ENCODE results near the gene ZSWIM4.
A peak's percentile ranks its signal among the peaks of the same experiment; 100 is the strongest.
"Not testable (repeated sequence)": the region's sequence is repeated elsewhere in the genome, so short reads cannot be mapped to it uniquely, and the experiment has no call there.

Gene ZSWIM4

GRCh38 chr19:13850910-13851733 is 55.9 kb downstream of the ZSWIM4 start:
- peak; percentile 58 to 86 for DNase-seq

- not testable (repeated sequence) for DNase-seq
Measured at GRCh38 chr19:13851734-13852114, 56.5 kb downstream of the ZSWIM4 start.

DNA sequence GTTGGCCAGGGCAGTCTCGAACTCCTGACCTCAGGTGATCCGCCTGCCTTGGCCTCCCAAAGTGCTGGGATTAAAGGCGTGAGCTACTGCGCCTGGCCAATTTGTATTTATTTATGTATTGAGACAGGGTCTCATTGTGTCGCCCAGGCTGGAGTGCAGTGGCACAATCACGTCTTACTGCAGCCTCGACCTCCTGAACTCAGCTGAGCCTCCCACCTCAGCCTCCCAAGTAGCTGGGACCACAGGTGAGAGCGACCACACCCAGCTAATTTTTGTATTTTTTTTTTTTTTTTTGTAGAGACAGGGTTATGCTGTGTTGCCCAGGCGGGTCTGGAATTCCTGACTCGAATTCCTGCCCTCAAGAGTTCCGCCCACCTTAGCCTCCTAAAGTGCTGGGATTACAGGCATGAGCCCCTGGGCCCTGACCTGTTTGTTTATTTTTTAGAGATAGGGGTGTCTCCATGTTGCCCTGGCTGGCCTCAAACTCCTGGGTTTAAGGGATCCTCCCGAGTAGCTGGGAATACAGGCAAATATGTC is 57.0 kb downstream of the ZSWIM4 start:
- not testable (repeated sequence) for DNase-seq

- DNase-seq: no peak
Measured at GRCh38 chr19:13856497-13856896, 61.3 kb downstream of the ZSWIM4 start.

DNA sequence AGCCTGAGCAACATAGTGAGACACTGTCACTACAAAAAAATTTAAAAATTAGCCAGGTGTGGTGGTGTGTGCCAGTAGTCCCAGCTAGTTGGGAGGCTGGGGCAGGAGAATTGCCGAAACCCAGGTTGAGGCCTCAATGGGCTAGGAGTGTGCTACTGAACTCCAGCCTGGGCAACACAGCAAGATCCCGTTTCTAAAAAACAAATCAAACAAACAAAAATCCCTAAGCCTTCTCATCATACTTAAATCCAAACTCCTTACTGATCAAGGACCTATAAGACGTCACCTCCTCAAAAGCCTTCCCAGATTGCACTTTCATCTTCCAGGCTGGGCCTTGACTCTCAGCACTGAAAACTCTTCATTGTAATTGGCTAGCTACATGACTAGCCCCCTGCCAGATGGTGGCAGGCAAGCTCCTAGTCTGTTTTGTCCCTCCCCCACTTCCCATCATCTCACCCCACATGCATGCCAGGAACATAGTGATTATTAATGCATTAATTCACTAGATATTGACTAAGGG is 64.2 kb downstream of the ZSWIM4 start:
- DNase-seq: no peak

GRCh38 chr19:13860679-13861391 is 65.6 kb downstream of the ZSWIM4 start:
- no peak for DNase-seq

GRCh38 chr19:13861392-13861713 is 66.1 kb downstream of the ZSWIM4 start:
- DNase-seq: peak in 1 of 2 donors; percentile 39

GRCh38 chr19:13861714-13862531 is 66.7 kb downstream of the ZSWIM4 start:
- peak; percentile 89 to 91 for DNase-seq

- no peak for DNase-seq
Measured at GRCh38 chr19:13864046-13864666, 68.9 kb downstream of the ZSWIM4 start.

GRCh38 chr19:13864667-13865570 is 69.7 kb downstream of the ZSWIM4 start:
- DNase-seq: no peak

DNA sequence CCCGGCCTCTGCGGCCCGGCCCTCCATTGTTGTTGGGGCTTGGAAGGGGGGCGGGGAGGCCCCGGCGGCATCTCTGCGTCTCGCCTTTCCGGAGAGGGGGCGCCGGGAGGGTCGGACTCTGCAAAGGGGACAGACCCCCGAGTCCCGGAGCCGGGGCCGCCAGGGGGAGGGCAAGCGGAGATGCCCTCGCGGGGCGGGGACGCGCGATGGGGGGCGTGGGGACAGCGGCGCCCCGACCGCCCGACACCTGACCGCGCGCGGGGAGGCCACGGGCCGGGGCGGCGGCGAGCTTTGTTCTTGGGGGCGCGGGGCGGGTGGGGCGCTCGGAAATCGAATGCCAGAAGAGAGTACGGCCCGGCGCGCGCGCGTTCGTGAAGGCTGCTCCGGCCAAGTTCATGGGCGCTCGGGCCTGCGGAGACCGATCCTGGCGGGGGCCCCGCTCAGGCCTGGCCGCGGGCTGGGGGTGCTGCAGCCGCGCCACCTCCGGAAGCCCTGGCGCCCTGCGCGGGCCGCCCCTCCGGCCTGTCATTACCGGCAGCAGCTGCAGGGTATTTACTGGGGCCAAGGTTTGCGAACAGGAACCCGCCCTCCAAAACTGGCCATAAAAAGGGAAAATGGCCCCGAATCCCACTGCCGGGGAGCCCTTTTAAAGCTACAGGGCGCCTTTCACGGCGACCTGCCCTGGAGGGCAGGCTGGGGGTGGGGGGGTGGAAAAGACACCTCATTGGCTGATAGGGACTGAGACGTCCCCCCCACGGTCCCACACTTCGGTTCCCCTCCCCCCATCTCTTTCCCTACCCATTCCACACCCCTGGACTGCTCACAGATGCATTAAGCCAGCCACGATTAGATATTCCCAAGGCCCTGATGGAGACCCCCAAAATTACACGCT is 70.6 kb downstream of the ZSWIM4 start:
- DNase-seq: peak in 1 of 2 donors; percentile 10

DNA sequence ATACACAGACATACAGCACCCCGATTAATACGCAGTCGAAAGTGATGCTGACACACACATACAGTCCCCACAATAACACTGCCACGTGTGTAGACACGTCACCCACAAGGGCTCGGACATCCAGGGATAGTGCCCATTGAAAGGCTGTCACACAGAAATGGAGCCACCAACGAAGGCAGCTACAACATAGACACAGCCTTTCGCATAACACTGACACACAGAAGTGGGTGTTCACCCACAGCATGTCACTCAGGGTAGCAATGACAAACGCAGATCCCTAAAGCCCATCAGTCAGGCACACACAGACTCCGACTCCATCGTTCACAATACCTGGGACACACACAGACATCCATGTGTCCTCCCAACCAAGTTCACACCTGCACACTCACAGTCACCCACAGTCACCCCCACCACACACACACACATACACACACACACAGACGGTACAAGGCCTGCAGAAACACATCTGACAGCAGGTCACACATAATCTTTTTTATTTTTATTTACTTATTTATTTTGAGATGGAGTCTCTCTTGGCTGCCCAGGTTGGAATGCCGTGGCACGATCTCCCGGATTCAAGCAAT is 71.3 kb downstream of the ZSWIM4 start:
- no peak for DNase-seq

- peak; percentile 56 to 85 for DNase-seq
Measured at GRCh38 chr19:13868663-13869062, 73.4 kb downstream of the ZSWIM4 start.

GRCh38 chr19:13869281-13869680 is 74.0 kb downstream of the ZSWIM4 start:
- no peak for DNase-seq

DNA sequence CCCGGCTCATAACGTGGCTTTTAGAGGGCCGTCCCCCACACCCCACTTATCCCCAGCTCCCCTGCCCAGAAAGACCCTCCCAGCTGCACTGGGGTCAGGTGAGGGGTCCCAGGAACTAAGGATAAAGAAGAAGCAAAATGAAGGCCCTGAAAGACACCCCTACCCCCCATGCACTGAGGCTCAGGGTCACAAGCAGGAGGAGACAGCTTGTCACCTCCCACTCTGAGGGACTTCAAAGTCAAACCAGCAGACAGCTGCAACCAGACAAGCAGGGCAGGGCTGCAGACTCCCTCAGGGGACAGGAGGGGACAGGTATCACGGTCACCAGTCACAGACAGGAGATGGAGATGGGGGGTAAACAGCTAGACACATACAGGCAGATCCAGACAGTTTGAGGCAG is 75.6 kb downstream of the ZSWIM4 start:
- DNase-seq: no peak

- no peak for DNase-seq
Measured at GRCh38 chr19:13872339-13872694, 77.1 kb downstream of the ZSWIM4 start.

GRCh38 chr19:13872695-13873389 is 77.6 kb downstream of the ZSWIM4 start:
- peak in 1 of 2 donors; percentile 12 for DNase-seq

GRCh38 chr19:13873834-13874515 is 78.7 kb downstream of the ZSWIM4 start:
- no peak for DNase-seq

All from inflammatory macrophage (primary cell).